Loucy (cell line): ENCODE results near the gene PKN1.

ENCODE experiments used
- H2AFZ ChIP-seq: fragments of 200-600 bp; sonication (generic); 2 replicates; pipeline ENCODE4 v1.6.0; 2016; ENCODE audit warnings: antibody characterized with exemption, mild to moderate bottlenecking, low read length, moderate library complexity
- H3F3A ChIP-seq: fragments of 200-600 bp; 2 replicates; pipeline ENCODE4 v1.6.0; 2016; ENCODE audit warnings: antibody characterized with exemption, low read depth, mild to moderate bottlenecking
- H3K27me3 ChIP-seq: fragments of 200-600 bp; sonication (generic); 2 replicates; pipeline ENCODE4 v1.6.1; 2014; ENCODE audit warnings: low read length, mild to moderate bottlenecking; ENCODE audit not compliant: insufficient read depth, poor library complexity, severe bottlenecking
- H3K36me3 ChIP-seq: fragments of 200-600 bp; sonication (generic); 2 replicates; pipeline ENCODE4 v1.6.1; 2016; ENCODE audit warnings: low read length; ENCODE audit not compliant: insufficient read depth
- H3K4me1 ChIP-seq: fragments of 200-600 bp; sonication (generic); 2 replicates; pipeline ENCODE4 v1.5.1; 2014; ENCODE audit warnings: low read length, mild to moderate bottlenecking; ENCODE audit not compliant: insufficient read depth, poor library complexity, severe bottlenecking
- H3K4me2 ChIP-seq: fragments of 200-600 bp; sonication (generic); 2 replicates; pipeline ENCODE4 v1.6.0; 2014; ENCODE audit warnings: antibody characterized with exemption, low read length, low read depth, mild to moderate bottlenecking; ENCODE audit not compliant: poor library complexity, severe bottlenecking
- H3K4me3 ChIP-seq: fragments of 200-600 bp; sonication (generic); 2 replicates; pipeline ENCODE4 v1.5.1; 2014; ENCODE audit warnings: low read length, mild to moderate bottlenecking, mixed read lengths; ENCODE audit not compliant: poor library complexity, severe bottlenecking
- H3K79me2 ChIP-seq: fragments of 200-600 bp; sonication (generic); 2 replicates; pipeline ENCODE4 v1.6.1; 2014; ENCODE audit warnings: low read length; ENCODE audit not compliant: insufficient read depth
- H3K9ac ChIP-seq: fragments of 200-600 bp; sonication (generic); 2 replicates; pipeline ENCODE4 v1.6.0; 2014; ENCODE audit warnings: mild to moderate bottlenecking, low read depth, low read length, moderate library complexity; ENCODE audit not compliant: poor library complexity, severe bottlenecking
- H3K9me2 ChIP-seq: fragments of 200-600 bp; sonication (generic); replicated peaks from 2 replicates; pipeline ENCODE4 v1.6.1; 2016; ENCODE audit warnings: low read depth, low read length, mixed read lengths
- H3K9me3 ChIP-seq: fragments of 200-600 bp; sonication (generic); 2 replicates; pipeline ENCODE4 v1.6.1; 2014; ENCODE audit warnings: mild to moderate bottlenecking, antibody characterized with exemption, low read length, low read depth; ENCODE audit not compliant: insufficient read depth
- H4K20me1 ChIP-seq: fragments of 200-600 bp; sonication (generic); 2 replicates; pipeline ENCODE4 v1.6.0; 2014; ENCODE audit warnings: antibody characterized with exemption, low read length, mild to moderate bottlenecking; ENCODE audit not compliant: insufficient read depth, poor library complexity, severe bottlenecking
- CTCF ChIP-seq: fragments of 200-600 bp; sonication (generic); conservative IDR thresholded peaks from 2 replicates; pipeline ENCODE4 v1.5.1; 2014; ENCODE audit warnings: mild to moderate bottlenecking, antibody characterized with exemption, low read length
- EZH2phosphoT487 ChIP-seq: fragments of 200-600 bp; IDR thresholded peaks from 2 replicates; pipeline ENCODE4 v1.6.1; 2018; ENCODE audit warnings: antibody characterized with exemption, mild to moderate bottlenecking, moderate library complexity, borderline replicate concordance

PKN1 gene

GRCh38 chr19:14520543-14520942 is 87.4 kb downstream of the PKN1 start:
- TF ChIP-seq EZH2phosphoT487 (no peak), CTCF (no peak)
- H3K4me2 ChIP-seq: peak overlapping the region; percentile 80
- H3F3A ChIP-seq: no peaks in the 10 kb centered on the region
- no peak overlapping the region for H3K4me3 ChIP-seq
- H3K36me3 ChIP-seq: peaks cover 10% of the 10 kb centered on the region; the same call in 1 of the 2 replicates
- H3K4me1 ChIP-seq: peaks cover 54% of the 10 kb centered on the region
- no peaks in the 10 kb centered on the region for H3K9me3 ChIP-seq
- no peaks in the 10 kb centered on the region for H3K27me3 ChIP-seq
- no peaks in the 10 kb centered on the region for H3K9me2 ChIP-seq
- peak overlapping the region; percentile 75 for H3K9ac ChIP-seq
- peaks cover 26% of the 10 kb centered on the region for H3K79me2 ChIP-seq
- no peak overlapping the region for H2AFZ ChIP-seq
- H4K20me1 ChIP-seq: peaks cover 21% of the 10 kb centered on the region
